ENCODE measurements around the gene EBF3. TPM values are rescaled to one million over a fixed set of nuclear protein-coding genes. Genes with fewer than 3 reads are reported as not detected.

Gene EBF3
- total RNA-seq, 1 experiment from 2014 or later, result not detected

DNA sequence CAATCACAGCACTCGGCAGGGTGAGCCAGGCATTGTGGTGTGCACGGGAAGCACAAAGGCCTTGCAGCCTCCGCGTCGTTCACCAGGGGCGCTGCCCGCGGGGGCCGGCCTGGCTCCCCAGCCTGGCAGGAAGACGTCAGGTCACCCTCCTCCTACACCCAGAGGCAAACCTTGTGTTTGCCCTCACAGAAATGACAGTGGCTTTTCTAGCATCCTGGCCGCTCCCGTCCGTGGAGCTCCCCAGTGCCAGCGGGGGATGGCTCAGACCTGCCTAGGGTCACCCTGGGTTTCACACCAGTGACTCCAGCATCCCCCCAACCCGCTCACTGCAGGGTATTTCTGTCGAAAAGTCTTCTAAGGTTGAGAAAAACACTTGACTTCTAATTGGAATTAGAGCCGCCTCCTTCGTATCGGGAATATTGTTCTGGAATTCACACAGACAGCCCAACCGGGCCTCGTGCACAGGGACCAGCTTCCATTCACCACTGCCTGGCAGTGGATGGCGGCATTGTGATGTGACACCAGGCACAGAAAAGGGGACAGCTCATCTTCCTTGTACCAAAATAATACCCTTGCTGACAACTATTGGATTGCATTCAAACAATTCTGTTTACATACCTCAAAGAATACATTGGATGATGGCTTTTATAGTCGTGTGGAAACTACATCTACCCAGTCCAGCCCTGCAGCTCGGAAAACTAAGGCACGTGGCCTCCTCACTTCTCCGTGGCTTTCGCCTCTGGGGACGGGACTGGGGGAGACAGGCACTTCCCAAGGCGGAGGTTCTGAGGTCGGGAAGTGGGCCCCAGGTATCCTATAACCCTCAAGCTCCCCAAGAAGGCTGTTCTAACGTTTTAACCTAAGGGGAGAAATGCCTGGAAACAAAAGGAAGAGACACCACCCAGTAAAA lies 109.0 kb downstream of the EBF3 start:
- ATAC-seq (no peak), DNase-seq (no peak)
- TF ChIP-seq CTCF (conservative IDR thresholded peaks at IDR 0.05; ENCODE audit: low read depth, low read length) (no peak), EZH2 (IDR thresholded peaks at IDR 0.05; ENCODE audit: low read length, unreplicated experiment) (no peak), EZH2phosphoT487 (IDR thresholded peaks at IDR 0.05; ENCODE audit: borderline replicate concordance, low read length) (no peak)
- intact Hi-C loops (cut with micrococcal nuclease), result no loop called here
- Histone ChIP-seq H3K79me2 (ENCODE audit: low read length) (no peaks in the 10 kb centered on the region), H3K4me1 (ENCODE audit: insufficient read depth, low read length) (no peaks in the 10 kb centered on the region), H3F3A (ENCODE audit: low read length, unreplicated experiment) (no peaks in the 10 kb centered on the region), H3K4me2 (ENCODE audit: low read length) (no peak overlapping the region), H2AFZ (ENCODE audit: low read length) (no peak overlapping the region), H4K20me1 (ENCODE audit: low read length) (no peaks in the 10 kb centered on the region), H3K9ac (ENCODE audit: low read length) (no peak overlapping the region), H3K27me3 (ENCODE audit: low read length) (peaks cover 54% of the 10 kb centered on the region), H3K36me3 (ENCODE audit: low read depth, low read length) (no peaks in the 10 kb centered on the region), H3K9me3 (ENCODE audit: low read length) (no peaks in the 10 kb centered on the region), H3K27ac (ENCODE audit: low read length) (no peak overlapping the region), H3K4me3 (ENCODE audit: low read length) (no peak overlapping the region), H3K9me2 (replicated peaks; ENCODE audit: low read length) (no peaks in the 10 kb centered on the region)
- CTCF ChIA-PET, result no interaction called here
- POLR2A ChIA-PET (ENCODE audit: unreplicated experiment), result interaction anchor here (0.6 kb wide), 1 partner anchor 254 kb away, joined by 5 read pairs; no protein-coding TSS in a partner anchor
- BruUV-seq (replicated peaks), result no TSS peak

- Histone ChIP-seq H3K4me1 (ENCODE audit: insufficient read depth, low read length) (no peaks in the 10 kb centered on the region), H2AFZ (ENCODE audit: low read length) (no peak overlapping the region), H3K36me3 (ENCODE audit: low read depth, low read length) (no peaks in the 10 kb centered on the region), H3K27ac (ENCODE audit: low read length) (no peak overlapping the region), H3F3A (ENCODE audit: low read length, unreplicated experiment) (no peaks in the 10 kb centered on the region), H3K4me2 (ENCODE audit: low read length) (no peak overlapping the region), H3K4me3 (ENCODE audit: low read length) (no peak overlapping the region), H3K9ac (ENCODE audit: low read length) (no peak overlapping the region), H3K79me2 (ENCODE audit: low read length) (no peaks in the 10 kb centered on the region), H4K20me1 (ENCODE audit: low read length) (no peaks in the 10 kb centered on the region), H3K9me3 (ENCODE audit: low read length) (no peaks in the 10 kb centered on the region), H3K9me2 (replicated peaks; ENCODE audit: low read length) (no peaks in the 10 kb centered on the region), H3K27me3 (ENCODE audit: low read length) (peaks cover 58% of the 10 kb centered on the region)
- no TSS peak for BruUV-seq (replicated peaks)
- ChIA-PET POLR2A (ENCODE audit: unreplicated experiment) (interaction anchor here (0.6 kb wide), 1 partner anchor 255 kb away, joined by 5 read pairs; no protein-coding TSS in a partner anchor), CTCF (interaction anchor here (0.6 kb wide), 1 partner anchor 285 kb away, joined by 10 read pairs; no protein-coding TSS in a partner anchor)
- TF ChIP-seq EZH2phosphoT487 (IDR thresholded peaks at IDR 0.05; ENCODE audit: borderline replicate concordance, low read length) (no peak), CTCF (conservative IDR thresholded peaks at IDR 0.05; ENCODE audit: low read depth, low read length) (no peak), EZH2 (IDR thresholded peaks at IDR 0.05; ENCODE audit: low read length, unreplicated experiment) (no peak)
- ATAC-seq, result no peak
- intact Hi-C loops (cut with micrococcal nuclease), result no loop called here
- DNase-seq, result no peak
These were observed 109.9 kb downstream of the EBF3 start for GRCh38 chr10:129854158-129854557.

- Histone ChIP-seq H4K20me1 (ENCODE audit: low read length) (no peaks in the 10 kb centered on the region), H3K4me3 (ENCODE audit: low read length) (no peak overlapping the region), H3K36me3 (ENCODE audit: low read depth, low read length) (no peaks in the 10 kb centered on the region), H3K4me1 (ENCODE audit: insufficient read depth, low read length) (no peaks in the 10 kb centered on the region), H3F3A (ENCODE audit: low read length, unreplicated experiment) (no peaks in the 10 kb centered on the region), H2AFZ (ENCODE audit: low read length) (no peak overlapping the region), H3K9ac (ENCODE audit: low read length) (no peak overlapping the region), H3K79me2 (ENCODE audit: low read length) (no peaks in the 10 kb centered on the region), H3K9me3 (ENCODE audit: low read length) (no peaks in the 10 kb centered on the region), H3K4me2 (ENCODE audit: low read length) (no peak overlapping the region), H3K27ac (ENCODE audit: low read length) (no peak overlapping the region), H3K27me3 (ENCODE audit: low read length) (peaks cover 64% of the 10 kb centered on the region), H3K9me2 (replicated peaks; ENCODE audit: low read length) (no peaks in the 10 kb centered on the region)
- intact Hi-C loops (cut with micrococcal nuclease), result no loop called here
- CTCF ChIA-PET, result interaction anchor here (0.6 kb wide), 1 partner anchor 285 kb away, joined by 10 read pairs; no protein-coding TSS in a partner anchor
- ATAC-seq (no peak), DNase-seq (peak; percentile 19)
- BruUV-seq (replicated peaks), result no TSS peak
- no peak for TF ChIP-seq EZH2 (IDR thresholded peaks at IDR 0.05; ENCODE audit: low read length, unreplicated experiment)
- TF ChIP-seq EZH2phosphoT487 (IDR thresholded peaks at IDR 0.05; ENCODE audit: borderline replicate concordance, low read length), result no peak
- TF ChIP-seq CTCF (conservative IDR thresholded peaks at IDR 0.05; ENCODE audit: low read depth, low read length), result peak; percentile 43
- POLR2A ChIA-PET (ENCODE audit: unreplicated experiment), result no interaction called here
These were observed 110.5 kb downstream of the EBF3 start for GRCh38 chr10:129853562-129853903.
